ENCODE results near the gene A4GNT.
"Not testable (repeated sequence)": the region's sequence is repeated elsewhere in the genome, so short reads cannot be mapped to it uniquely, and the experiment has no call there.

The A4GNT gene

DNA sequence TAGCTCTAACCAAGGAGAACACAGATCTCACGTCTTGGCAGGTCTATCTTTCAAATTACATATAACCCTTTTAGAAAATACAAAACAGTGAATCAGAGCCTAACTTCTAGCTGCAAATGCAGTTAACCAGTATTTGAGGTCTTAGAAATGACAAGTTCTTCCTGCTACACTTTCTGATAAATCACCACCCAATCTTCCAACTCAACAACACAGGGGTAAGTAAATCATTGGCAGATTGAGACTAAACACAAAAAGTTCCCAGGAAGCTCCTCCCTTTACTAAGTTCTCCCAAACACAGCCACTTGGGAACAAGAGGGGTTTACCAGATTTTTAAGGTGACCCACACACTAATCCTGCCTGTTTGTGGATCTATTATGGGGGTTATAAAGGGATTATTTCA is at the start of gene A4GNT:
Gene A4GNT (minus strand): TSS at position 152 of the 400 bp plus-strand sequence. CDS start 1,134 bp downstream, outside the sequence.
- Histone ChIP-seq H3K9ac (ENCODE audit: low read depth, low read length) (no peak within 1 kb of the TSS), H3K27me3 (ENCODE audit: control insufficient read depth, insufficient read depth, low read length) (no peaks in the 10 kb centered on the region), H3K36me3 (ENCODE audit: control insufficient read depth, insufficient read depth, low read length) (no peaks in the 10 kb centered on the region), H3K4me1 (ENCODE audit: control insufficient read depth, insufficient read depth, low read length) (no peaks in the 10 kb centered on the region), H3K27ac (ENCODE audit: low read depth, low read length) (no peak within 1 kb of the TSS), H3K9me3 (ENCODE audit: control insufficient read depth, insufficient read depth, low read length) (no peaks in the 10 kb centered on the region), H3K4me3 (ENCODE audit: low read depth, low read length) (no peak within 1 kb of the TSS)

GRCh38 chr3:138180375-138181029 is 48.3 kb upstream of the A4GNT start:
- Histone ChIP-seq H3K27me3 (ENCODE audit: control insufficient read depth, insufficient read depth, low read length) (peaks cover 5% of the 10 kb centered on the region; the same call in 1 of the 2 replicates), H3K36me3 (ENCODE audit: control insufficient read depth, insufficient read depth, low read length) (no peaks in the 10 kb centered on the region), H3K4me3 (ENCODE audit: low read depth, low read length) (no peak overlapping the region), H3K27ac (ENCODE audit: low read depth, low read length) (no peak overlapping the region), H3K9ac (ENCODE audit: low read depth, low read length) (no peak overlapping the region), H3K9me3 (ENCODE audit: control insufficient read depth, insufficient read depth, low read length) (no peaks in the 10 kb centered on the region), H3K4me1 (ENCODE audit: control insufficient read depth, insufficient read depth, low read length) (no peaks in the 10 kb centered on the region)

- Histone ChIP-seq H3K27ac (ENCODE audit: low read depth, low read length) (peak within 1 kb of the TSS; percentile 88), H3K4me1 (ENCODE audit: control insufficient read depth, insufficient read depth, low read length) (0 out of 2 replicates have a peak, but pooled peaks cover 2% of the 10 kb centered on the region), H3K27me3 (ENCODE audit: control insufficient read depth, insufficient read depth, low read length) (no peaks in the 10 kb centered on the region), H3K36me3 (ENCODE audit: control insufficient read depth, insufficient read depth, low read length) (peaks cover 35% of the 10 kb centered on the region), H3K4me3 (ENCODE audit: low read depth, low read length) (peak within 1 kb of the TSS; percentile 98), H3K9me3 (ENCODE audit: control insufficient read depth, insufficient read depth, low read length) (no peaks in the 10 kb centered on the region), H3K9ac (ENCODE audit: low read depth, low read length) (peak within 1 kb of the TSS; percentile 95)
These were observed 42.4 kb upstream of the A4GNT start, which contains the start of gene DBR1 for GRCh38 chr3:138174421-138175131. Gene DBR1 (minus strand): TSS chr3:138174921. CDS start chr3:138174795, 126 bp downstream.

- H3K27ac ChIP-seq (ENCODE audit: low read depth, low read length), result peak overlapping the region; percentile 88
- H3K9me3 ChIP-seq (ENCODE audit: control insufficient read depth, insufficient read depth, low read length), result no peaks in the 10 kb centered on the region
- H3K27me3 ChIP-seq (ENCODE audit: control insufficient read depth, insufficient read depth, low read length), result no peaks in the 10 kb centered on the region
- H3K9ac ChIP-seq (ENCODE audit: low read depth, low read length), result peak overlapping the region; percentile 95
- H3K4me3 ChIP-seq (ENCODE audit: low read depth, low read length), result peak overlapping the region; percentile 98
- H3K4me1 ChIP-seq (ENCODE audit: control insufficient read depth, insufficient read depth, low read length), result 0 out of 2 replicates have a peak, but pooled peaks cover 2% of the 10 kb centered on the region
- peaks cover 42% of the 10 kb centered on the region for H3K36me3 ChIP-seq (ENCODE audit: control insufficient read depth, insufficient read depth, low read length)
These were observed 41.7 kb upstream of the A4GNT start for GRCh38 chr3:138173769-138174420.

DNA sequence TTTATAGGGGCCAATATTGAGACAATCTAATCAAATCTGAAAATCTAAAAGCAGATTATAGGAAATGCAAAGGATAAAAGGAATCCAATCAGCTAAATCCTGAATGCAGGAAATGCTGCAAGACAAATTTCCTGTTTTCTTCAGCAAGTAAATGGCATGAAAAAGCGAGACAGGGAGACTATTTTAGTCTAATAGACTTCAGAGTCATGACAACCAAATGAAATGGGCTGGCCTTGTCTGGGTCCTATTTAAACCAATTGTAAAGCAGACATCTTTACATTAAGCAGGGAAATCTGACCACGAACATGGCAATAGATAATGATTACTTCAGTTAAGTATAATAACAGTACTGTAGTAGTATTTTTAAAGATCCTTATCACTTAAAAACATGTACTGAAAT is 40.4 kb upstream of the A4GNT start:
- H3K4me1 ChIP-seq (ENCODE audit: control insufficient read depth, insufficient read depth, low read length), result 0 out of 2 replicates have a peak, but pooled peaks cover 2% of the 10 kb centered on the region
- no peaks in the 10 kb centered on the region for H3K9me3 ChIP-seq (ENCODE audit: control insufficient read depth, insufficient read depth, low read length)
- H3K9ac ChIP-seq (ENCODE audit: low read depth, low read length), result no peak overlapping the region
- peaks cover 48% of the 10 kb centered on the region for H3K36me3 ChIP-seq (ENCODE audit: control insufficient read depth, insufficient read depth, low read length)
- H3K27me3 ChIP-seq (ENCODE audit: control insufficient read depth, insufficient read depth, low read length), result no peaks in the 10 kb centered on the region
- no peak overlapping the region for H3K4me3 ChIP-seq (ENCODE audit: low read depth, low read length)
- H3K27ac ChIP-seq (ENCODE audit: low read depth, low read length), result no peak overlapping the region

DNA sequence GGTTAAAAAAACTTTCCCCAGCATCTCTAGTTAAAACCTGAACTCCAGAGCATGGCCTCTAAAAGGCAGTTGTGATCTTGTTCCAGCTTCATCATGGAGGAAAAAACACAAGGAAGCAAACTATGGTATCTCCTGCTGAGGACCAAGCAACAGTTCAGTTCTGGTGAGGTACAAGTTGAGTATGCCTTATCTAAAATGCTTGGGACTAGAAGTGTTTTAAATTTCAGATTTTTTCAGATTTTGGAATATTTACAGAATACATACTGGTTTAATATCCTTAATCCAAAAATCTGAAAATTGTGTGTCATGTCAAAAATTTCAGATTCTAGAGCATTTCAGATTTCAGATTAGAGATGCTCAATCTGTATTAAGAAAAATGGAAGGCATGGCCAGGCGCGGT is 32.9 kb upstream of the A4GNT start:
- H3K9me3 ChIP-seq (ENCODE audit: control insufficient read depth, insufficient read depth, low read length), result no peaks in the 10 kb centered on the region
- H3K4me1 ChIP-seq (ENCODE audit: control insufficient read depth, insufficient read depth, low read length), result no peaks in the 10 kb centered on the region
- no peak overlapping the region for H3K9ac ChIP-seq (ENCODE audit: low read depth, low read length)
- no peak overlapping the region for H3K27ac ChIP-seq (ENCODE audit: low read depth, low read length)
- H3K4me3 ChIP-seq (ENCODE audit: low read depth, low read length), result no peak overlapping the region
- H3K36me3 ChIP-seq (ENCODE audit: control insufficient read depth, insufficient read depth, low read length), result peaks cover 76% of the 10 kb centered on the region
- H3K27me3 ChIP-seq (ENCODE audit: control insufficient read depth, insufficient read depth, low read length), result no peaks in the 10 kb centered on the region

DNA sequence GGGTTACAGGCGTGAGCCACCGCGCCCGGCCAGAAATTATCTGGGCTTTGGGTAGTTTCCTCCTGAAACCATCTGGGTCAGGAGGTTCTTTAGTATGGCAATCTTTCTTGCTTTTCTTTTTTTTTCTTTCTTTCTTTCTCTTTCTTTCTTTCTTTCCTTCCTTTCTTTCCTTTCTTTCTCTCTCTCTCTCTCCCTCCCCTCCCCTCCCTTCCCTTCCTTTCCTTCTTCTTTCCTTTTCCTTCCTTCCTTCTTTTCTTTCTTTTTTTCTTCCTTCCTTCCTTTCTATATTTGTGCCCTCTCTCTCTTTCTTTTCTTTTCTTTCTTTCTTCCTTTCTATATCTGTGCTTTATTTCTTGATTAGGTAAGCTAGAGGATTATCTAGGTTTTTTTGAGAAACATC is 25.6 kb upstream of the A4GNT start:
- Histone ChIP-seq H3K36me3 (ENCODE audit: control insufficient read depth, insufficient read depth, low read length) (peaks cover 17% of the 10 kb centered on the region), H3K9me3 (ENCODE audit: control insufficient read depth, insufficient read depth, low read length) (no peaks in the 10 kb centered on the region; the same call in 1 of the 2 replicates), H3K4me1 (ENCODE audit: control insufficient read depth, insufficient read depth, low read length) (0 out of 2 replicates have a peak, but pooled peaks cover 3% of the 10 kb centered on the region), H3K9ac (ENCODE audit: low read depth, low read length) (no peak overlapping the region), H3K27me3 (ENCODE audit: control insufficient read depth, insufficient read depth, low read length) (no peaks in the 10 kb centered on the region), H3K4me3 (ENCODE audit: low read depth, low read length) (no peak overlapping the region), H3K27ac (ENCODE audit: low read depth, low read length) (no peak overlapping the region)

DNA sequence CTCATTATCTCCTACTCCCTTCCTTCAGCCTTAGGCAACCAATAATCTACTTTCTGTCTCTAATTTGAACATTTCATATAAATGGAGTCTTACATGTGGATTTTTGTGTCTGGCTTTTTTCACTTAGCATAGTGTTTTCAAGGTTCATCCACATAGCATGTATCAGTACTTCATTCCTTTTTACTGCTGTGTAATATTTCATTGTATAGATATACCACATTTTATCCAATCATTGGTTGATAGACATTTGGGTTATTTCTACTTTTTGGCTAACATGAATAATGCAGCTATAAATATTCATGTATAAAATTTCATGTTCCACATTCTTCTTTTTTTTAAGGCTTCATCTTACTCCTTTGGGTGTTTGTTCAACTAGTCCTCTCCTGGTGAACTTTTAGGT is 22.3 kb upstream of the A4GNT start:
- Histone ChIP-seq H3K4me1 (ENCODE audit: control insufficient read depth, insufficient read depth, low read length) (0 out of 2 replicates have a peak, but pooled peaks cover 3% of the 10 kb centered on the region), H3K9ac (ENCODE audit: low read depth, low read length) (no peak overlapping the region), H3K36me3 (ENCODE audit: control insufficient read depth, insufficient read depth, low read length) (no peaks in the 10 kb centered on the region), H3K27ac (ENCODE audit: low read depth, low read length) (no peak overlapping the region), H3K9me3 (ENCODE audit: control insufficient read depth, insufficient read depth, low read length) (no peaks in the 10 kb centered on the region; the same call in 1 of the 2 replicates), H3K27me3 (ENCODE audit: control insufficient read depth, insufficient read depth, low read length) (no peaks in the 10 kb centered on the region), H3K4me3 (ENCODE audit: low read depth, low read length) (no peak overlapping the region)

DNA sequence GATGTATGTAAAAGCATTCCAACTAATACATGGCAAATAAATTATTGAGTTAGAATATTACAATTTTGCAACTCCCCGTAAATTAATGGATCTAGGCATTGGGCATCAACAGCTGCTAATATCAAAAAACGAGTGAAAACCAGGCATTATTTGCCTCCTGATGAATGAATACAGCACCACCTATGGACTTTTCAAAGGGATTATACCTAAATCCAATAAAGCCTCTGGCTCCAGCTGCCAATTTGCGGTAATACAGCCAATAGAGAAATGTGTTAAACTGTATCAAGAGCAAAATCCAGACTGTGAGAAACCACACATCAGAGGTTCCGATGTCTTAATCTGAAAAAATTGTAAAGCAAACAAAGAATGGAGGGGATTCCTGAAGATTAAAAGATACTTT is 16.3 kb upstream of the A4GNT start:
- Histone ChIP-seq H3K27ac (ENCODE audit: low read depth, low read length) (no peak overlapping the region), H3K4me1 (ENCODE audit: control insufficient read depth, insufficient read depth, low read length) (no peaks in the 10 kb centered on the region), H3K36me3 (ENCODE audit: control insufficient read depth, insufficient read depth, low read length) (no peaks in the 10 kb centered on the region)

GRCh38 chr3:138142181-138142580 is 10.0 kb upstream of the A4GNT start:
- not testable (repeated sequence) for H3K4me3 ChIP-seq (ENCODE audit: low read depth, low read length); H3K27me3 ChIP-seq (ENCODE audit: control insufficient read depth, insufficient read depth, low read length); H3K36me3 ChIP-seq (ENCODE audit: control insufficient read depth, insufficient read depth, low read length); H3K9ac ChIP-seq (ENCODE audit: low read depth, low read length); H3K4me1 ChIP-seq (ENCODE audit: control insufficient read depth, insufficient read depth, low read length); H3K9me3 ChIP-seq (ENCODE audit: control insufficient read depth, insufficient read depth, low read length); H3K27ac ChIP-seq (ENCODE audit: low read depth, low read length)

More for the DNA sequence above, 16.3 kb upstream of the A4GNT start:
- no peaks in the 10 kb centered on the region for H3K9me3 ChIP-seq (ENCODE audit: control insufficient read depth, insufficient read depth, low read length)
- no peak overlapping the region for H3K9ac ChIP-seq (ENCODE audit: low read depth, low read length)
- H3K27me3 ChIP-seq (ENCODE audit: control insufficient read depth, insufficient read depth, low read length), result no peaks in the 10 kb centered on the region
- no peak overlapping the region for H3K4me3 ChIP-seq (ENCODE audit: low read depth, low read length)

DNA sequence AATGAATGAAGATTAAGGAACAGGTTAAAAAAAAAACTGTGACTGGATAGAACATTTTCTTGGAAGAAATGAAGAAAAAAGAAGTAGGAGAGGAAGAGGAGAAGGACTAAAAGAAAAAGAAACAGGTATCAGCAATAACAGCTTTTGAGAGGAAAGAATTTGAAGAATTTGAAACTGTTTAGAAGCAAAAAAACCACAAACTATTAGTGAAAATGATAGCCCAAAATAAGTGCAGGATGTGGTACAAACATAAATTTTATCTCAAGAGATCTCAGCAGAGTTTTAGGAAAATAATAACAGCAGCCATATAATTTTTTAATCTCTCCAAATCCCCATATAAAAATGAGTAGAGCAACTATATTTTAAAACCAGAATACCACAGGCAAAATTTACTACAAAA is 8.8 kb upstream of the A4GNT start:
- Histone ChIP-seq H3K27me3 (ENCODE audit: control insufficient read depth, insufficient read depth, low read length) (no peaks in the 10 kb centered on the region), H3K27ac (ENCODE audit: low read depth, low read length) (no peak overlapping the region)

More for the DNA sequence above, 8.8 kb upstream of the A4GNT start:
- no peaks in the 10 kb centered on the region for H3K9me3 ChIP-seq (ENCODE audit: control insufficient read depth, insufficient read depth, low read length)
- no peak overlapping the region for H3K9ac ChIP-seq (ENCODE audit: low read depth, low read length)
- H3K4me1 ChIP-seq (ENCODE audit: control insufficient read depth, insufficient read depth, low read length), result peaks cover 5% of the 10 kb centered on the region; the same call in 1 of the 2 replicates
- no peak overlapping the region for H3K4me3 ChIP-seq (ENCODE audit: low read depth, low read length)
- H3K36me3 ChIP-seq (ENCODE audit: control insufficient read depth, insufficient read depth, low read length), result no peaks in the 10 kb centered on the region
